Neural progenitor cell (in vitro differentiated cells): ENCODE results near the gene HDAC4. TPM values are rescaled to one million over a fixed set of nuclear protein-coding genes. Genes with fewer than 3 reads are reported as not detected.

Source experiments
- DNase-seq: peaks from one replicate; pipeline ENCODE4 v3.0.0-alpha.2; 2016; ENCODE audit warnings: low spot score
- H2AFZ ChIP-seq: fragments of 200-600 bp; sonication (generic); replicated peaks from 2 replicates; pipeline ENCODE4 v1.6.1; 2016; ENCODE audit warnings: antibody characterized with exemption
- H3F3A ChIP-seq: fragments of 200-600 bp; sonication (generic); 2 replicates; pipeline ENCODE4 v1.6.1; 2016; ENCODE audit warnings: antibody characterized with exemption, low read depth
- H3K27ac ChIP-seq: fragments of 200-600 bp; sonication (generic); 2 replicates; pipeline ENCODE4 v1.5.1; 2016; ENCODE audit warnings: mild to moderate bottlenecking
- H3K27me3 ChIP-seq: fragments of 200-600 bp; sonication (generic); 2 replicates; pipeline ENCODE4 v1.6.1; 2016; ENCODE audit warnings: mild to moderate bottlenecking, moderate library complexity
- H3K36me3 ChIP-seq: fragments of 200-600 bp; sonication (generic); 2 replicates; pipeline ENCODE4 v1.5.1; 2016
- H3K4me1 ChIP-seq: fragments of 200-600 bp; sonication (generic); 2 replicates; pipeline ENCODE4 v1.6.1; 2016; ENCODE audit warnings: mixed run types
- H3K4me2 ChIP-seq: fragments of 200-600 bp; sonication (generic); 2 replicates; pipeline ENCODE4 v1.6.1; 2016
- H3K4me3 ChIP-seq: fragments of 200-600 bp; sonication (generic); 2 replicates; pipeline ENCODE4 v1.5.1; 2016
- H3K79me2 ChIP-seq: fragments of 200-600 bp; sonication (generic); 2 replicates; pipeline ENCODE4 v1.6.1; 2016; ENCODE audit warnings: low read depth
- H3K9ac ChIP-seq: fragments of 200-600 bp; sonication (generic); 2 replicates; pipeline ENCODE4 v1.6.1; 2016
- H3K9me3 ChIP-seq: fragments of 200-600 bp; sonication (generic); 2 replicates; pipeline ENCODE4 v1.5.1; 2016; ENCODE audit warnings: low read depth
- H4K20me1 ChIP-seq: fragments of 200-600 bp; sonication (generic); 2 replicates; pipeline ENCODE4 v1.6.1; 2016; ENCODE audit warnings: low read depth
- H3K27ac Mint-ChIP-seq: 3 replicates; pipeline ENCODE4 v1.8.0; 2021; ENCODE audit warnings: mixed read lengths
- H3K27me3 Mint-ChIP-seq: 2 replicates; pipeline ENCODE4 v1.8.0; 2022; ENCODE audit warnings: low read depth, mild to moderate bottlenecking, inconsistent platforms, moderate library complexity, mixed read lengths; ENCODE audit not compliant: insufficient read depth
- H3K36me3 Mint-ChIP-seq: 3 replicates; pipeline ENCODE4 v1.8.0; 2021; ENCODE audit warnings: mixed read lengths
- H3K4me1 Mint-ChIP-seq: 3 replicates; pipeline ENCODE4 v1.8.0; 2021; ENCODE audit warnings: mixed read lengths
- H3K4me3 Mint-ChIP-seq: 3 replicates; pipeline ENCODE4 v1.8.0; 2021; ENCODE audit warnings: mild to moderate bottlenecking, moderate library complexity, mixed read lengths
- H3K9me3 Mint-ChIP-seq: 3 replicates; pipeline ENCODE4 v1.8.0; 2020; ENCODE audit warnings: mixed read lengths
- EZH2 ChIP-seq: fragments of 200-600 bp; sonication (generic); IDR thresholded peaks from 2 replicates; pipeline ENCODE4 v1.6.1; 2017; ENCODE audit warnings: antibody characterized with exemption, mild to moderate bottlenecking, moderate library complexity
- EZH2phosphoT487 ChIP-seq: fragments of 200-600 bp; sonication (generic); IDR thresholded peaks from 2 replicates; pipeline ENCODE4 v1.6.1; 2017; ENCODE audit warnings: antibody characterized with exemption
- total RNA-seq: library from RNA; depleted of rRNA; stranded (reverse); fragments of >200 nt; gene quantifications from 2 replicates; pipeline ENCODE4 v1.2.3, GENCODE V29; 2015; ENCODE audit warnings: low replicate concordance
- TF ChIP-seq, protein P1 (sequence below): fragments of 200-600 bp; sonication (generic); IDR thresholded peaks from 2 replicates; pipeline ENCODE4 v1.5.1; 2017; ENCODE audit warnings: antibody characterized with exemption, mild to moderate bottlenecking

The HDAC4 gene
- total RNA-seq, 1 donor from 2014 or later = 36.0 TPM

- Mint-ChIP-seq H3K4me1 (peaks cover 7% of the 10 kb centered on the region), H3K4me3 (no peak overlapping the region), H3K36me3 (no peaks in the 10 kb centered on the region), H3K9me3 (peaks cover 2% of the 10 kb centered on the region), H3K27ac (no peak overlapping the region), H3K27me3 (peaks cover 4% of the 10 kb centered on the region)
- no peaks in the 10 kb centered on the region for H3K79me2 ChIP-seq
- no peak overlapping the region for H2AFZ ChIP-seq
- no peak for DNase-seq
- H3K9me3 ChIP-seq = no peaks in the 10 kb centered on the region
- no peaks in the 10 kb centered on the region for H3K4me1 ChIP-seq
- H3F3A ChIP-seq = no peaks in the 10 kb centered on the region
- H3K9ac ChIP-seq = no peak overlapping the region
- no peak overlapping the region for H3K27ac ChIP-seq
- H3K4me3 ChIP-seq = no peak overlapping the region
- no peaks in the 10 kb centered on the region for H3K36me3 ChIP-seq
- H3K4me2 ChIP-seq = no peak overlapping the region
- peaks cover 18% of the 10 kb centered on the region for H3K27me3 ChIP-seq
- no peak for TF ChIP-seq EZH2phosphoT487
- TF ChIP-seq EZH2 = no peak
- TF ChIP-seq, protein P1, sequence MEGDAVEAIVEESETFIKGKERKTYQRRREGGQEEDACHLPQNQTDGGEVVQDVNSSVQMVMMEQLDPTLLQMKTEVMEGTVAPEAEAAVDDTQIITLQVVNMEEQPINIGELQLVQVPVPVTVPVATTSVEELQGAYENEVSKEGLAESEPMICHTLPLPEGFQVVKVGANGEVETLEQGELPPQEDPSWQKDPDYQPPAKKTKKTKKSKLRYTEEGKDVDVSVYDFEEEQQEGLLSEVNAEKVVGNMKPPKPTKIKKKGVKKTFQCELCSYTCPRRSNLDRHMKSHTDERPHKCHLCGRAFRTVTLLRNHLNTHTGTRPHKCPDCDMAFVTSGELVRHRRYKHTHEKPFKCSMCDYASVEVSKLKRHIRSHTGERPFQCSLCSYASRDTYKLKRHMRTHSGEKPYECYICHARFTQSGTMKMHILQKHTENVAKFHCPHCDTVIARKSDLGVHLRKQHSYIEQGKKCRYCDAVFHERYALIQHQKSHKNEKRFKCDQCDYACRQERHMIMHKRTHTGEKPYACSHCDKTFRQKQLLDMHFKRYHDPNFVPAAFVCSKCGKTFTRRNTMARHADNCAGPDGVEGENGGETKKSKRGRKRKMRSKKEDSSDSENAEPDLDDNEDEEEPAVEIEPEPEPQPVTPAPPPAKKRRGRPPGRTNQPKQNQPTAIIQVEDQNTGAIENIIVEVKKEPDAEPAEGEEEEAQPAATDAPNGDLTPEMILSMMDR = no peak
- H4K20me1 ChIP-seq = no peaks in the 10 kb centered on the region
Measured at GRCh38 chr2:239028253-239028619, 372.6 kb downstream of the HDAC4 start.

- H3K27me3 ChIP-seq = peaks cover 15% of the 10 kb centered on the region
- Mint-ChIP-seq H3K27ac (no peak overlapping the region), H3K36me3 (no peaks in the 10 kb centered on the region), H3K4me3 (no peak overlapping the region), H3K9me3 (no peaks in the 10 kb centered on the region), H3K27me3 (peaks cover 4% of the 10 kb centered on the region), H3K4me1 (peaks cover 7% of the 10 kb centered on the region)
- no peaks in the 10 kb centered on the region for H3K79me2 ChIP-seq
- no peak overlapping the region for H3K9ac ChIP-seq
- no peaks in the 10 kb centered on the region for H3K36me3 ChIP-seq
- H3K4me1 ChIP-seq = no peaks in the 10 kb centered on the region
- no peaks in the 10 kb centered on the region for H3K9me3 ChIP-seq
- H2AFZ ChIP-seq = no peak overlapping the region
- H3F3A ChIP-seq = no peaks in the 10 kb centered on the region
- no peak for DNase-seq
- no peak overlapping the region for H3K4me3 ChIP-seq
- no peaks in the 10 kb centered on the region for H4K20me1 ChIP-seq
- H3K4me2 ChIP-seq = no peak overlapping the region
- TF ChIP-seq, protein P1 = no peak
- H3K27ac ChIP-seq = no peak overlapping the region
Measured at GRCh38 chr2:239027391-239028252, 373.2 kb downstream of the HDAC4 start.

- Mint-ChIP-seq H3K36me3 (no peaks in the 10 kb centered on the region), H3K4me3 (no peak overlapping the region), H3K9me3 (no peaks in the 10 kb centered on the region), H3K27me3 (peaks cover 4% of the 10 kb centered on the region), H3K27ac (peak overlapping the region; percentile 89), H3K4me1 (peaks cover 7% of the 10 kb centered on the region)
- H3F3A ChIP-seq = no peaks in the 10 kb centered on the region
- H2AFZ ChIP-seq = no peak overlapping the region
- H3K9me3 ChIP-seq = no peaks in the 10 kb centered on the region
- no peaks in the 10 kb centered on the region for H3K79me2 ChIP-seq
- TF ChIP-seq EZH2 (no peak), EZH2phosphoT487 (no peak)
- TF ChIP-seq, protein P1 = no peak
- no peak overlapping the region for H3K27ac ChIP-seq
- no peaks in the 10 kb centered on the region for H3K36me3 ChIP-seq
- DNase-seq = peak; percentile 62
- H4K20me1 ChIP-seq = no peaks in the 10 kb centered on the region
- H3K9ac ChIP-seq = no peak overlapping the region
- peaks cover 7% of the 10 kb centered on the region for H3K27me3 ChIP-seq
- H3K4me1 ChIP-seq = no peaks in the 10 kb centered on the region
- no peak overlapping the region for H3K4me3 ChIP-seq
- H3K4me2 ChIP-seq = no peak overlapping the region
Measured at GRCh38 chr2:239026711-239027361, 374.0 kb downstream of the HDAC4 start.
